K562 (cell line): ENCODE data around the gene TTC39B. TPM values are rescaled to one million over a fixed set of nuclear protein-coding genes. Genes with fewer than 3 reads are reported as not detected.

ENCODE experiments used
- ATAC-seq: fragments of 200-7000 bp; cut with Tn5 transposase; 3 replicates; pipeline ENCODE4 v1.9.1; 2020; ENCODE audit warnings: moderate library complexity
- BruUV-seq: library from RNA; stranded (reverse); fragments of 400-500 nt; replicated peaks from 2 replicates; lab custom pipeline; 2021; lab: Mats Ljungman, UMichigan
- CTCF ChIA-PET: fragments of 300-600 bp; formaldehyde crosslinking; extraction: SDS; loops from one replicate; lab custom pipeline; 2021; ENCODE audit warnings: low intra/inter-chr PET ratio; lab: Yijun Ruan, JAX
- POLR2A ChIA-PET: fragments of 300-600, 350-650 bp; sonication (Branson Sonifier 250); formaldehyde crosslinking; extraction: SDS; loops from one replicate; lab custom pipeline; 2021; ENCODE audit warnings: antibody characterized with exemption, inconsistent platforms; lab: Yijun Ruan, JAX
- DNase-seq, 4 experiments: peaks; one replicate each; pipeline versions ENCODE4 v3.0.0 to v3.0.0-alpha.2; 2011 to 2018; ENCODE audit warnings: low spot score in 3 of 4, mixed read lengths in 3 of 4; ENCODE audit errors: extremely low read depth in 1 of 4
- FAIRE-seq: peaks from 2 replicates; lab custom pipeline; 2011; peaks lifted over from hg19 to GRCh38; lab: Jason Lieb, UNC
- H2AFZ ChIP-seq: 2 replicates; pipeline ENCODE4 v1.6.0; 2011; ENCODE audit warnings: low read depth, low read length, control low read depth, inconsistent platforms
- H3K27ac ChIP-seq: fragments of 200-600 bp; 3 replicates; pipeline ENCODE4 v1.8.0; 2011; ENCODE audit warnings: low read depth, mild to moderate bottlenecking, control low read depth, inconsistent platforms, low read length, moderate library complexity, mixed read lengths; ENCODE audit errors: extremely low read depth
- H3K27me3 ChIP-seq, 2 experiments: fragments of 300-600 bp in 1 of 2; 2 replicates in 1 of 2; 3 replicates in 1 of 2; pipeline versions ENCODE4 v1.6.0 to v1.8.0; 2011; ENCODE audit warnings: inconsistent platforms in 2 of 2, low read length in 2 of 2, mild to moderate bottlenecking in 1 of 2, mixed read lengths in 1 of 2, moderate library complexity in 1 of 2; ENCODE audit not compliant: control insufficient read depth in 2 of 2, insufficient read depth in 2 of 2
- H3K36me3 ChIP-seq: fragments of 300-600 bp; 3 replicates; pipeline ENCODE4 v1.8.0; 2011; ENCODE audit warnings: mild to moderate bottlenecking, low read length, inconsistent platforms; ENCODE audit not compliant: control insufficient read depth, insufficient read depth
- H3K4me1 ChIP-seq, 2 experiments: fragments of 200-600 bp in 1 of 2; replicated peaks in 1 of 2; 2 replicates in 1 of 2; 3 replicates in 1 of 2; pipeline versions ENCODE4 v1.5.1 to v1.8.0; 2011; ENCODE audit warnings: inconsistent platforms in 2 of 2, low read length in 2 of 2, mild to moderate bottlenecking in 1 of 2, mixed read lengths in 1 of 2, moderate library complexity in 1 of 2; ENCODE audit not compliant: control insufficient read depth in 2 of 2, insufficient read depth in 2 of 2
- H3K4me2 ChIP-seq: 2 replicates; pipeline ENCODE4 v1.6.1; 2011; ENCODE audit warnings: low read length, control low read depth, inconsistent platforms, mixed read lengths; ENCODE audit not compliant: insufficient read depth
- H3K4me3 ChIP-seq: fragments of 200-600 bp; sonication (generic), shearing (Covaris generic); 2 replicates; pipeline ENCODE4 v1.5.1; 2016; ENCODE audit warnings: control low read depth, inconsistent platforms
- H3K79me2 ChIP-seq: fragments of 200-600 bp; 3 replicates; pipeline ENCODE4 v1.8.0; 2011; ENCODE audit warnings: low read length, inconsistent platforms; ENCODE audit not compliant: control insufficient read depth, insufficient read depth
- H3K9ac ChIP-seq, 2 experiments: 2 replicates each; pipeline versions ENCODE4 v1.6.0 to v1.6.1; 2011; ENCODE audit warnings: low read depth in 2 of 2, low read length in 2 of 2, control low read depth in 1 of 2, inconsistent platforms in 1 of 2, mild to moderate bottlenecking in 1 of 2, mixed read lengths in 1 of 2; ENCODE audit not compliant: insufficient read depth in 1 of 2
- H3K9me1 ChIP-seq: one replicate; pipeline ENCODE4 v1.6.0; 2011; ENCODE audit warnings: inconsistent platforms, mild to moderate bottlenecking, low read length, moderate library complexity; ENCODE audit not compliant: control insufficient read depth, insufficient read depth
- H3K9me3 ChIP-seq: replicated peaks from 2 replicates; pipeline ENCODE4 v1.5.1; 2011; ENCODE audit warnings: low read depth, low read length, inconsistent platforms; ENCODE audit not compliant: control insufficient read depth, insufficient read depth
- H4K20me1 ChIP-seq: replicated peaks from 2 replicates; pipeline ENCODE4 v1.6.1; 2011; ENCODE audit warnings: low read length, inconsistent platforms, mixed read lengths; ENCODE audit not compliant: control insufficient read depth, insufficient read depth
- ELF1 ChIP-seq: fragments of 200-800 bp; sonication (Bioruptor generic); IDR thresholded peaks from 2 replicates; pipeline ENCODE4 v1.6.1; 2016; ENCODE audit warnings: missing genetic modification characterization, missing compliant biosample characterization
- ETV6 ChIP-seq, 3 experiments: fragments of 150-350 bp in 1 of 3; sonication (generic) in 1 of 3; formaldehyde crosslinking in 1 of 3; IDR thresholded peaks; 2 replicates each; pipeline versions ENCODE4 v1.6.1 to v1.8.0; 2014 to 2022; ENCODE audit warnings: borderline replicate concordance in 2 of 3, low read depth in 2 of 3, antibody characterized with exemption in 1 of 3, low read length in 1 of 3, mild to moderate bottlenecking in 1 of 3, missing genetic modification reagents in 1 of 3
- SMAD3 ChIP-seq: fragments of 450-650 bp; formaldehyde crosslinking; conservative IDR thresholded peaks from 2 replicates; pipeline ENCODE4 v1.4.0; 2020; ENCODE audit warnings: mild to moderate bottlenecking
- SPI1 ChIP-seq: IDR thresholded peaks from 2 replicates; pipeline ENCODE4 v1.6.1; 2011; ENCODE audit warnings: low read depth, low read length, control low read depth, borderline replicate concordance
- SRF ChIP-seq, 2 experiments: fragments of 250-450, 450-650 bp in 1 of 2; sonication (Bioruptor Pico) in 1 of 2; sonication (generic) in 1 of 2; formaldehyde crosslinking; IDR thresholded peaks; 2 replicates each; pipeline versions ENCODE4 v1.5.0 to v1.5.1; 2020 to 2022; ENCODE audit warnings: mild to moderate bottlenecking in 1 of 2, missing genetic modification reagents in 1 of 2
- TFAM ChIP-seq: fragments of 250-450 bp; sonication (Bioruptor Pico); conservative IDR thresholded peaks from 2 replicates; pipeline ENCODE4 v1.5.0; 2021; ENCODE audit warnings: mild to moderate bottlenecking, moderate library complexity
- WGBS: fragments of 100-300 bp; shearing (Covaris generic); methylation state at CpG from one replicate; pipeline ENCODE4 v1.1.6; 2016; ENCODE audit warnings: low coverage, mixed read lengths; ENCODE audit not compliant: insufficient coverage; ENCODE audit errors: missing lambda C conversion rate; 5-methylcytosine and 5-hydroxymethylcytosine counted together
- in situ Hi-C: fragments of 300-500 bp; cut with MboI; formaldehyde crosslinking; loops from 4 replicates; pipeline ENCODE4 v1.15.0; 2018; ENCODE audit warnings: inconsistent platforms, mixed read lengths
- intact Hi-C: fragments of 100-400 bp; cut with micrococcal nuclease; formaldehyde crosslinking; loops from 2 replicates; pipeline ENCODE4 v1.14.2; 2022
- polyA plus RNA-seq, 8 experiments: library from polyadenylated mRNA; depleted of rRNA in 4 of 8; stranded (reverse) in 5 of 8; unstranded in 3 of 8; fragments of >200 nt; fragmentation: Nextera tagmentation in 2 of 8; fragmentation: Illumina TruSeq in 1 of 8; extraction: Ambion mirVana in 2 of 8; extraction: Trizol in 1 of 8; gene quantifications; 2 replicates each; pipeline versions ENCODE4 v1.2.1 to v1.2.3, GENCODE V29; 2011 to 2014; ENCODE audit warnings: inconsistent platforms in 1 of 8, missing spikeins in 1 of 8
- total RNA-seq, 7 experiments: library from RNA; depleted of rRNA in 6 of 7; stranded (reverse); fragments of >200 nt in 6 of 7; fragmentation: Illumina TruSeq in 2 of 7; extraction: Trizol in 2 of 7; gene quantifications; 2 replicates each; pipeline versions ENCODE4 v1.2.1 to v1.2.3, GENCODE V29; 2011 to 2021; ENCODE audit warnings: low replicate concordance in 1 of 7
- TF ChIP-seq, protein P1 (sequence below): fragments of 450-650 bp; formaldehyde crosslinking; IDR thresholded peaks from 2 replicates; pipeline ENCODE4 v1.4.0; 2022; ENCODE audit warnings: missing genetic modification characterization
- TF ChIP-seq, protein P2 (sequence below), 2 experiments: fragments of 450-650 bp; IDR thresholded peaks; 2 replicates each; pipeline ENCODE4 v1.6.1; 2016; ENCODE audit warnings: mild to moderate bottlenecking in 2 of 2, borderline replicate concordance in 1 of 2, low read depth in 1 of 2, moderate library complexity in 1 of 2
- TF ChIP-seq, protein P3 (sequence below): fragments of 450-650 bp; formaldehyde crosslinking; IDR thresholded peaks from 2 replicates; pipeline ENCODE4 v1.4.0; 2020; ENCODE audit warnings: mild to moderate bottlenecking, moderate library complexity

Gene TTC39B
- total and polyA plus RNA-seq, 9 of the 15 experiments (the other 6 are each of a cell fraction or from before 2014, with no cell fraction given), result 0.32 to 1.2 (median 0.95) TPM

GRCh38 chr9:15294604-15295003, 12.4 kb downstream of the TTC39B start:
- Histone ChIP-seq H3K9me3 (no peaks in the 10 kb centered on the region), H2AFZ (0 out of 2 replicates have a peak overlapping the region, but pooled peaks have one; percentile 20), H3K4me3 (no peak overlapping the region), H4K20me1 (no peaks in the 10 kb centered on the region), H3K9me1 (no peaks in the 10 kb centered on the region), H3K27me3 (no peaks in the 10 kb centered on the region; a peak in 1 of 5 replicates), H3K9ac (no peak overlapping the region), H3K27ac (no peak overlapping the region), H3K36me3 (no peaks in the 10 kb centered on the region), H3K79me2 (no peaks in the 10 kb centered on the region), H3K4me1 (peaks cover 0 to 4% of the 10 kb centered on the region in 2 experiments; a peak in 3 of 5 replicates), H3K4me2 (no peak overlapping the region)
- 31% methylated on average over 4 of the region's 4 CpGs for WGBS
- CTCF ChIA-PET, result no interaction called here
- no peak for DNase-seq
- intact Hi-C loops (no loop called here), in situ Hi-C loops (no loop called here)
- no peak for FAIRE-seq
- TF ChIP-seq SRF (CRISPR knock-in tag; IDR thresholded peaks at IDR 0.05), result no peak
- TF ChIP-seq, protein P1, sequence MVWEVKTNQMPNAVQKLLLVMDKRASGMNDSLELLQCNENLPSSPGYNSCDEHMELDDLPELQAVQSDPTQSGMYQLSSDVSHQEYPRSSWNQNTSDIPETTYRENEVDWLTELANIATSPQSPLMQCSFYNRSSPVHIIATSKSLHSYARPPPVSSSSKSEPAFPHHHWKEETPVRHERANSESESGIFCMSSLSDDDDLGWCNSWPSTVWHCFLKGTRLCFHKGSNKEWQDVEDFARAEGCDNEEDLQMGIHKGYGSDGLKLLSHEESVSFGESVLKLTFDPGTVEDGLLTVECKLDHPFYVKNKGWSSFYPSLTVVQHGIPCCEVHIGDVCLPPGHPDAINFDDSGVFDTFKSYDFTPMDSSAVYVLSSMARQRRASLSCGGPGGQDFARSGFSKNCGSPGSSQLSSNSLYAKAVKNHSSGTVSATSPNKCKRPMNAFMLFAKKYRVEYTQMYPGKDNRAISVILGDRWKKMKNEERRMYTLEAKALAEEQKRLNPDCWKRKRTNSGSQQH, result no peak
- TF ChIP-seq, protein P2, sequence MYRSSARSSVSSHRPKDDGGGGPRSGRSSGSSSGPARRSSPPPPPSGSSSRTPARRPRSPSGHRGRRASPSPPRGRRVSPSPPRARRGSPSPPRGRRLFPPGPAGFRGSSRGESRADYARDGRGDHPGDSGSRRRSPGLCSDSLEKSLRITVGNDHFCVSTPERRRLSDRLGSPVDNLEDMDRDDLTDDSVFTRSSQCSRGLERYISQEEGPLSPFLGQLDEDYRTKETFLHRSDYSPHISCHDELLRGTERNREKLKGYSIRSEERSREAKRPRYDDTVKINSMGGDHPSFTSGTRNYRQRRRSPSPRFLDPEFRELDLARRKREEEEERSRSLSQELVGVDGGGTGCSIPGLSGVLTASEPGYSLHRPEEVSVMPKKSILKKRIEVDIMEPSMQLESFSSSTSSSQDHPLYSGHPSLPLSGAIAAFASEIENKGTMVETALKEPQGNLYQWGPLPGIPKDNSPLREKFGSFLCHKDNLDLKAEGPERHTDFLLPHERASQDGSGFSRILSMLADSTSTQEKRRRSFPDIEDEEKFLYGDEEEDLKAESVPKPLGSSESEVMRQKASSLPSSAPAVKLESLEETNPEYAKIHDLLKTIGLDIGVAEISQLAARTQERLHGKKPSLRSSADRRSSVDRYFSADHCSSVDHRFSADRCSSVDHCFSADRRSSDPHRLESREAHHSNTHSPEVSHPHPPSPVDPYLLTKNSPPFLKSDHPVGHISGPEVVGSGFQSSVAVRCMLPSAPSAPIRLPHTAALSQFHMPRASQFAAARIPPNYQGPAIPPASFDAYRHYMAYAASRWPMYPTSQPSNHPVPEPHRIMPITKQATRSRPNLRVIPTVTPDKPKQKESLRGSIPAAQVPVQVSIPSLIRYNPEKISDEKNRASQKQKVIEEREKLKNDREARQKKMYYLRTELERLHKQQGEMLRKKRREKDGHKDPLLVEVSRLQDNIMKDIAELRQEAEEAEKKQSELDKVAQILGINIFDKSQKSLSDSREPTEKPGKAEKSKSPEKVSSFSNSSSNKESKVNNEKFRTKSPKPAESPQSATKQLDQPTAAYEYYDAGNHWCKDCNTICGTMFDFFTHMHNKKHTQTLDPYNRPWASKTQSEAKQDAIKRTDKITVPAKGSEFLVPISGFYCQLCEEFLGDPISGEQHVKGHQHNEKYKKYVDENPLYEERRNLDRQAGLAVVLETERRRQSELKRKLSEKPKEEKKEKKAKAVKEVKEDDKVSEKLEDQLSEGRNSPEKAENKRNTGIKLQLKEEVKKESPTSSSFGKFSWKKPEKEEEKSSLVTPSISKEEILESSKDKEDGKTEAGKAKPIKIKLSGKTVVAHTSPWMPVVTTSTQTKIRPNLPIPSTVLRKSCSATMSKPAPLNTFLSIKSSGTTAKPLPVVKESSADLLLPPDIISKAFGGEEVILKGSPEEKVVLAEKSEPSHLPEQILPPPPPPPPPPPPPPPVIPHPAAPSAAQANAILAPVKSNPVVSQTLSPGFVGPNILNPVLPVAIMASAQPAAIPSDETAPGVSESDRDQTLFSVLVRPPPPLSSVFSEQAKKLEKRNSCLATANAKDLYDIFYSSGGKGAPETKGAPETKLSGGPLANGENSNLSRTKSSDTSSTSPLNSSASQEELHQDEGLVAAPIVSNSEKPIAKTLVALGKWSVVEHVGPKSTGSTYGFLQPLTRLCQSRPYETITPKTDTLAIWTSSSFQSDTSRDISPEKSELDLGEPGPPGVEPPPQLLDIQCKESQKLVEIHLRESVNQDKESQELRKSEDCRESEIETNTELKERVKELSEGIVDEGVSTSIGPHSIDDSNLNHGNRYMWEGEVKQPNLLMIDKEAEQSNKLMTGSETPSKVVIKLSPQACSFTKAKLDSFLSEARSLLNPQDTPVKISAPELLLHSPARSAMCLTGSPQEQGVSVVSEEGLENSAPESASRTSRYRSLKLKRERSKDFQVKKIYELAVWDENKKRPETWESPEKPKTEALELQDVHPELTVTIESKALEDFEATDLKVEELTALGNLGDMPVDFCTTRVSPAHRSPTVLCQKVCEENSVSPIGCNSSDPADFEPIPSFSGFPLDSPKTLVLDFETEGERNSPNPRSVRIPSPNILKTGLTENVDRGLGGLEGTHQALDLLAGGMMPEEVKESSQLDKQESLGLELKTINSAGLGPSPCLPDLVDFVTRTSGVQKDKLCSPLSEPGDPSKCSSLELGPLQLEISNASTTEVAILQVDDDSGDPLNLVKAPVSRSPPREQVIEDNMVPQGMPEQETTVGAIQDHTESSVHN (IDR thresholded peaks at IDR 0.05; ENCODE audit: borderline replicate concordance in 1 of 2, low read depth in 1 of 2), result no peak
- TF ChIP-seq ELF1, result no peak
- TF ChIP-seq TFAM (CRISPR knock-in tag), result no peak
- no peak for TF ChIP-seq SPI1
- no peak for TF ChIP-seq ETV6 (IDR thresholded peaks at IDR 0.05; ENCODE audit: borderline replicate concordance in 1 of 2, low read depth in 2 of 2, low read length in 1 of 2)
- TF ChIP-seq ETV6 (CRISPR knock-in tag; IDR thresholded peaks at IDR 0.05; ENCODE audit: borderline replicate concordance), result no peak
- TF ChIP-seq, protein P3, sequence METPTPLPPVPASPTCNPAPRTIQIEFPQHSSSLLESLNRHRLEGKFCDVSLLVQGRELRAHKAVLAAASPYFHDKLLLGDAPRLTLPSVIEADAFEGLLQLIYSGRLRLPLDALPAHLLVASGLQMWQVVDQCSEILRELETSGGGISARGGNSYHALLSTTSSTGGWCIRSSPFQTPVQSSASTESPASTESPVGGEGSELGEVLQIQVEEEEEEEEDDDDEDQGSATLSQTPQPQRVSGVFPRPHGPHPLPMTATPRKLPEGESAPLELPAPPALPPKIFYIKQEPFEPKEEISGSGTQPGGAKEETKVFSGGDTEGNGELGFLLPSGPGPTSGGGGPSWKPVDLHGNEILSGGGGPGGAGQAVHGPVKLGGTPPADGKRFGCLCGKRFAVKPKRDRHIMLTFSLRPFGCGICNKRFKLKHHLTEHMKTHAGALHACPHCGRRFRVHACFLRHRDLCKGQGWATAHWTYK (CRISPR knock-in tag), result no peak
- no peak for TF ChIP-seq SMAD3 (CRISPR knock-in tag)
- POLR2A ChIA-PET, result no interaction called here
- no TSS peak for BruUV-seq
- ATAC-seq, result no peak
